ENCODE data around the gene RAD51B.
"Not testable (repeated sequence)": the region's sequence is repeated elsewhere in the genome, so short reads cannot be mapped to it uniquely, and the experiment has no call there.

Gene RAD51B

GRCh38 chr14:68661226-68662225 lies 841.9 kb downstream of the RAD51B start:
- no peaks in the 10 kb centered on the region for H3K79me2 ChIP-seq (ENCODE audit: low read length)
- TF ChIP-seq EZH2phosphoT487 (IDR thresholded peaks at IDR 0.05; ENCODE audit: low read length) = no peak
- no peaks in the 10 kb centered on the region for H3K36me3 ChIP-seq (replicated peaks; ENCODE audit: insufficient read depth, low read length)
- H3F3A ChIP-seq (ENCODE audit: insufficient read depth, low read length) = no peaks in the 10 kb centered on the region
- H3K4me1 ChIP-seq (ENCODE audit: low read length) = no peaks in the 10 kb centered on the region
- no peaks in the 10 kb centered on the region for H3K9me3 ChIP-seq (replicated peaks; ENCODE audit: insufficient read depth, low read length)
- no peaks in the 10 kb centered on the region for H3K27me3 ChIP-seq (replicated peaks; ENCODE audit: insufficient read depth, low read length)
- no peak for DNase-seq
- no peaks in the 10 kb centered on the region for H3K9me2 ChIP-seq (replicated peaks; ENCODE audit: insufficient read depth, low read length)
- H2AFZ ChIP-seq (ENCODE audit: low read length) = no peak overlapping the region
- H3K9ac ChIP-seq (ENCODE audit: low read length) = no peak overlapping the region
- H4K20me1 ChIP-seq (ENCODE audit: insufficient read depth, low read length) = no peaks in the 10 kb centered on the region
- H3K27ac ChIP-seq (ENCODE audit: low read length) = no peak overlapping the region
- H3K4me3 ChIP-seq (ENCODE audit: low read length) = no peak overlapping the region
- H3K4me2 ChIP-seq (ENCODE audit: low read depth, low read length) = no peak overlapping the region

DNA sequence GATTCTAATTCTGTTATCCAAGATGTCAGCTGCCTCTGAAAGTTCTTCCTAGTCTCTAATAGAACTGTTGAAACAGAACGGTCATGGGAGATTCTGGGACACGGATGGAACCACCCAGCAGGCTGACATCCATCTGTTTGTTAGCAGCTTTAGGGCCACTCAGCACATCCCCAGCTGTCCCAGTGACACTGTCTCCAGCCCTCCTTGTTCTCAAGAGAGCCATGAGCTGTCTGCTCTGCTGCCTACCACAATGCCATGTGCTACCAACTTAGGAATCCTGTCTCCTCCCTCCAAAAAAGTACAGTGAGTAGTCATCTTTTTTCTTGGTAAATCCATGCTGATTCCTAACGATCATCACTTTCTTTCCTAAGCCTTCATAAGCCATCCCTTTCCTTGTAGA lies 842.8 kb downstream of the RAD51B start:
- no peak for DNase-seq
- Histone ChIP-seq H3K27ac (ENCODE audit: low read length) (no peak overlapping the region), H3K4me1 (ENCODE audit: low read length) (no peaks in the 10 kb centered on the region), H3K27me3 (replicated peaks; ENCODE audit: insufficient read depth, low read length) (no peaks in the 10 kb centered on the region), H3K4me2 (ENCODE audit: low read depth, low read length) (no peak overlapping the region), H3K9me3 (replicated peaks; ENCODE audit: insufficient read depth, low read length) (no peaks in the 10 kb centered on the region), H3K9me2 (replicated peaks; ENCODE audit: insufficient read depth, low read length) (no peaks in the 10 kb centered on the region), H3K79me2 (ENCODE audit: low read length) (no peaks in the 10 kb centered on the region), H3K36me3 (replicated peaks; ENCODE audit: insufficient read depth, low read length) (no peaks in the 10 kb centered on the region), H3F3A (ENCODE audit: insufficient read depth, low read length) (no peaks in the 10 kb centered on the region), H2AFZ (ENCODE audit: low read length) (no peak overlapping the region), H3K4me3 (ENCODE audit: low read length) (no peak overlapping the region), H3K9ac (ENCODE audit: low read length) (no peak overlapping the region), H4K20me1 (ENCODE audit: insufficient read depth, low read length) (no peaks in the 10 kb centered on the region)
- TF ChIP-seq EZH2 (optimal IDR thresholded peaks at IDR 0.05; ENCODE audit: low read depth, low read length) (no peak), EZH2phosphoT487 (IDR thresholded peaks at IDR 0.05; ENCODE audit: low read length) (no peak)

GRCh38 chr14:68662826-68663225 lies 843.2 kb downstream of the RAD51B start:
- H3K4me3 ChIP-seq (ENCODE audit: low read length); H3K4me2 ChIP-seq (ENCODE audit: low read depth, low read length); DNase-seq; H3F3A ChIP-seq (ENCODE audit: insufficient read depth, low read length); H3K79me2 ChIP-seq (ENCODE audit: low read length); H3K4me1 ChIP-seq (ENCODE audit: low read length); H3K36me3 ChIP-seq (replicated peaks; ENCODE audit: insufficient read depth, low read length); H3K9me2 ChIP-seq (replicated peaks; ENCODE audit: insufficient read depth, low read length); H2AFZ ChIP-seq (ENCODE audit: low read length); H4K20me1 ChIP-seq (ENCODE audit: insufficient read depth, low read length); H3K9me3 ChIP-seq (replicated peaks; ENCODE audit: insufficient read depth, low read length); H3K9ac ChIP-seq (ENCODE audit: low read length); H3K27me3 ChIP-seq (replicated peaks; ENCODE audit: insufficient read depth, low read length); H3K27ac ChIP-seq (ENCODE audit: low read length): not testable (repeated sequence)

- Histone ChIP-seq H3K9me2 (replicated peaks; ENCODE audit: insufficient read depth, low read length) (no peaks in the 10 kb centered on the region), H3K9me3 (replicated peaks; ENCODE audit: insufficient read depth, low read length) (no peaks in the 10 kb centered on the region), H3K4me2 (ENCODE audit: low read depth, low read length) (no peak overlapping the region), H3K4me3 (ENCODE audit: low read length) (no peak overlapping the region), H2AFZ (ENCODE audit: low read length) (no peak overlapping the region), H3K9ac (ENCODE audit: low read length) (no peak overlapping the region), H4K20me1 (ENCODE audit: insufficient read depth, low read length) (no peaks in the 10 kb centered on the region), H3K27ac (ENCODE audit: low read length) (no peak overlapping the region), H3K4me1 (ENCODE audit: low read length) (no peaks in the 10 kb centered on the region), H3K79me2 (ENCODE audit: low read length) (no peaks in the 10 kb centered on the region), H3F3A (ENCODE audit: insufficient read depth, low read length) (no peaks in the 10 kb centered on the region), H3K36me3 (replicated peaks; ENCODE audit: insufficient read depth, low read length) (no peaks in the 10 kb centered on the region), H3K27me3 (replicated peaks; ENCODE audit: insufficient read depth, low read length) (no peaks in the 10 kb centered on the region)
- TF ChIP-seq CTCF (IDR thresholded peaks at IDR 0.05; ENCODE audit: low read length) = no peak
- no peak for TF ChIP-seq EZH2 (optimal IDR thresholded peaks at IDR 0.05; ENCODE audit: low read depth, low read length)
- TF ChIP-seq EZH2phosphoT487 (IDR thresholded peaks at IDR 0.05; ENCODE audit: low read length) = no peak
- DNase-seq = no peak
Observed at GRCh38 chr14:68663385-68664076, 844.0 kb downstream of the RAD51B start.
